NCI-H2029 (cell line): Measurements from ENCODE around the gene HCN2.
A peak's percentile ranks its signal among the peaks of the same experiment; 100 is the strongest.
"Not testable (repeated sequence)": the region's sequence is repeated elsewhere in the genome, so short reads cannot be mapped to it uniquely, and the experiment has no call there.

Experiments used
- DNase-seq: peaks from one replicate; lab custom pipeline; 2025; lab: John Stamatoyannopoulos, UW

The HCN2 gene

GRCh38 chr19:571566-571974, 18.1 kb upstream of the HCN2 start:
- DNase-seq, result no peak

DNA sequence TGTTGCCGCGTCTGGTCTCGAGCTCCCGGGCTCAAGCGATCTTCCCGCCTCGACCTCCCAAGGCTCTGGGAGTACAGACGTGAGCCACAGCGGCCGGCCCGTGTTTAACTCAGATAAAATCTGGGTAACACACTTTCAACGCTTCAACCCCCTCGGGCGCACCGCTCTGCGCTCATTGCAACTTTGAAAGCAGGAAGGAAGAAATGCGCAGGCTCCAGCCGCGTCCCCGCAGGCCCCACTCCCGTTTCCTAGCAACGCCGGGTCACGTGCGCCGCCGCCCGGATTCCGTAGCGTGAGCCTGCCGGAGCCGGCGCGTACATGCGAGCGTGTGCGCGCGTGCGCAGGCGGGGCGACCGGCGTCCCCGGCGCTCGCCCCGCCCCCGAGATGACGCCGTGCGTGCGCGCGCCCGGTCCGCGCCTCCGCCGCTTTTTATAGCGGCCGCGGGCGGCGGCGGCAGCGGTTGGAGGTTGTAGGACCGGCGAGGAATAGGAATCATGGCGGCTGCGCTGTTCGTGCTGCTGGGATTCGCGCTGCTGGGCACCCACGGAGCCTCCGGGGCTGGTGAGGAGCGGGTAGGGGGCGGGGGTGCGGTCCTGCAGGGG, 17.4 kb upstream of the HCN2 start, which contains the start of gene BSG:
BSG (plus strand) TSS at position 457 of the 603 bp plus-strand sequence; CDS start at position 496, 39 bp downstream.
- DNase-seq, result peak; percentile 96

- DNase-seq, result peak; percentile 46
These were observed 16.8 kb upstream of the HCN2 start for GRCh38 chr19:572743-573518.

DNA sequence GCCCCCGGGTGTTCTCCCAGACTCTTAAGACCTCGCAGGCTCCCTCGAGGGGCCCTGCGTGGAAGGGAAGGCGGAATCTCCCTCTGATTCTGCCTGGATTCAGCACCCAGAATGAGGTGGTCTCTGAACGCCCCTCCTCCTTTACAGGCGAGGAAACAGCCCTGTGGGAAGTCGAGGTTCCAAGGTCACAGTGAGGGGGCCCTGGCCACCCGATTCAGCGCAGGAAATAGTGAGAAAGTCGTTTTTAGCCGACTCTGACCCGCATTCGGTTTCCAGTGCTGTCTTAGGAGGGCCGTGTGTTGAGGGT, 16.2 kb upstream of the HCN2 start:
- no peak for DNase-seq

- DNase-seq, result no peak
These were observed 14.8 kb upstream of the HCN2 start for GRCh38 chr19:574658-575526.

GRCh38 chr19:575527-576506, 13.9 kb upstream of the HCN2 start:
- no peak for DNase-seq

DNA sequence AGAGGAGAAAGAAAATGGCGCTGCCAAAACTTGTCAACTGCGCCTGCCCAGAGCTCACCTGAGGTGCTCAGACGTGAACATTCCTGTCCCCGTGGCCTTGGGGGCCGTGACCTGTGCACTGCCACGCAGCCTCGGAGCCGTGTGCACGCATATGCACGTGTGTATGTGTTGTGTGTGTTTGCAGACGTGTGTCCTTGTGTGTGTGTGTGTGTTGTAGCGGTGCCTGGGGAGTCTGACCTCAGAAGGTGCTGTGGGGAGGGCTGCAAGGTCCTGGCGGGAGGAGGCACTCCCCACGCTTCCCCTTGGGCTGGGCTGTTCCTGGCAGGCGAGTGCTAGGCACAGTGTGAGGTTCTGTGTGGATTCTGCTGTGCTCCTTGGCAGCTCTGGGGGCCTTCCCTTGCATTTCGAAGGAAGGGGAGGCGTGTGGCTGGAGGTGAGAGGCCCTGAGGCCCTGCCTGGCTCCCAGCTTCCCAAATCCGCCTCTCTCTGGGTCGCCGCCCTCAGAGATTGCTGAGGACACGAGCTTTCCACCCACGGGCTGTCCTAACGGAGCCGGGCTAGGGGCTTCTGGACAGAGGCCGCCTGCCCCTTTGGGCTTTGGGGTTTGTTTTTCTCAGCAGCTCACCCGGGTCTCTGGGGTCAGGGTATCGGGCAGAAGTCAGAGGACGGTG, 12.8 kb upstream of the HCN2 start:
- DNase-seq, result no peak

DNA sequence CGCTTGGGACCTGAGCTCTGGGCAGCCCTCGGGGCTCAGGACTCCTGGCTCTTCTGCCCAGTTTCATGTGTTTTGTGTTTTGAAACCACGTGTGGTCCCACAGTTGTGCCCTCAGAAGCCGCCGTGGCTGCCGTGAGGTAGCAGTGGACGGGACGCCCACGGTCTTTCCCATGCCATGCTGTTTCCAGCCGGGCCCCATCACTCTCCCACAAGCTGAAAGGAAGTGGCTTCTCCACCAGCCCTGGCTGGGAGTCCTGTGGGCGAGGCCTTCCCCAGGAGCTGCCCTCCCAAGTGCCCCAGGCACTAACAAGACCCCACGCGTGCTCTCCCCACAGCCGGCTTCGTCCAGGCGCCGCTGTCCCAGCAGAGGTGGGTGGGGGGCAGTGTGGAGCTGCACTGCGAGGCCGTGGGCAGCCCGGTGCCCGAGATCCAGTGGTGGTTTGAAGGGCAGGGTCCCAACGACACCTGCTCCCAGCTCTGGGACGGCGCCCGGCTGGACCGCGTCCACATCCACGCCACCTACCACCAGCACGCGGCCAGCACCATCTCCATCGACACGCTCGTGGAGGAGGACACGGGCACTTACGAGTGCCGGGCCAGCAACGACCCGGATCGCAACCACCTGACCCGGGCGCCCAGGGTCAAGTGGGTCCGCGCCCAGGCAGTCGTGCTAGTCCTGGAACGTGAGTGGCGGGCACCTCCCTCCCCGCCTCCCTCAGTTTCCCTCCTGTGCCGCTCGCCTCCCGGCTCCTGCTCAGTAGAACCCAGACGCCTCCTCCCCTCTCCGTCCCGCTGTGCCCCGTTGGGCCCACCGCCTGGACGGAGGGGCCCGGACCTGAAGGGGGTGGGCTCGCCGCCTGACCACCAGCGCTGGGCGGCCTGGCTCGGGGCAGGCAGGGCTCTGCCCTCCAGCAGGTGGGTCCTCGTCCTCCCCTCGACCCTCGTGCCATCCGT, 12.0 kb upstream of the HCN2 start:
- DNase-seq, result no peak

GRCh38 chr19:579111-579841, 10.4 kb upstream of the HCN2 start:
- no peak for DNase-seq

GRCh38 chr19:579842-580155, 9.9 kb upstream of the HCN2 start:
- DNase-seq, result no peak

GRCh38 chr19:580274-580835, 9.3 kb upstream of the HCN2 start:
- no peak for DNase-seq

- DNase-seq, result no peak
These were observed 8.1 kb upstream of the HCN2 start for GRCh38 chr19:581399-582111.

- no peak for DNase-seq
These were observed 7.0 kb upstream of the HCN2 start for GRCh38 chr19:582497-583197.

GRCh38 chr19:583198-583967, 6.3 kb upstream of the HCN2 start:
- DNase-seq, result no peak

GRCh38 chr19:583968-584239, 5.8 kb upstream of the HCN2 start:
- DNase-seq, result no peak

DNA sequence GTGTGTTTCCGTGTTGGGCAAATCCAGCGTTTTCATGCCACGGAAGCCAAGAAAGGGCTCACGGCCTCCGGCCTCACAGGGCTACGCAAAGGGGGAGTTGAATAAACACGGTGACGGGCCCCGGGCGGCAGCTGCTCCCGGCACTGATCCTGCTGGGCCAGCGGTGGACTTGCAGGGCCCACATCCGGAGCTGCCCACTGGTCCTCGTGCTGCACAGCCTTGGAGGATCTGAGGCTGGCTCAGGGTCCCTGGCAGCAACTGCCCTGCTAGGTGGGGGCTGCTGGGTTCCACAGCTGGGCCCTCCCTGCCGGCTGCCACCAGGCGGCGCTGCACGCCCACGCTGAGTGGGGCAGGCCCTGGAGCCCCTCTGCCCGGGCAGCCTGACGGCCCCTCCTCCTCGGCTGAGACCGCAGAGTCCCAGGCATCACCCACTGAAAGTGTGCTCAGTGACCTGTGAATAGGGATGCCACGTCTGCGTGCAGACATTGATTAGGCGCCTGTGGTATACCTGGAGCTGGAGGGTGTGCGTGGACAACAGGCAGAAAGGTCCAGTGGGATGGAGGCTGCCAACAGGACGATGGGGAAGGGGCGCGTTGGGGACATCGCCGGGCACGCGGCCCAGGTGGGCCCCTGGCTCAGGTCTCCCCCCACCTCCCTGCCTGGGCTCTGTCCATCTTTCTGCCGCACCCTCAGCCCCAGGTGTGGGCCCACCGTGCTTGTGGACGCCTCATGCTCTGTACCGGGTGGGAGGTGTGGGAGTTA, 5.3 kb upstream of the HCN2 start:
- no peak for DNase-seq

- not testable (repeated sequence) for DNase-seq
These were observed 4.5 kb upstream of the HCN2 start for GRCh38 chr19:585146-585545.
